IgD-negative memory B cell (primary cell): ENCODE measurements around the gene IZUMO4. TPM values are rescaled to one million over a fixed set of nuclear protein-coding genes. Genes with fewer than 3 reads are reported as not detected.
"Not testable (repeated sequence)": the region's sequence is repeated elsewhere in the genome, so short reads cannot be mapped to it uniquely, and the experiment has no call there.

ENCODE experiments used
- H3K27ac Mint-ChIP-seq, 3 donors: one replicate each; pipeline ENCODE4 v1.8.0; 2020 to 2022; ENCODE audit warnings: mild to moderate bottlenecking in 3 of 3, mixed read lengths in 3 of 3, moderate library complexity in 1 of 3
- H3K27me3 Mint-ChIP-seq: one replicate; pipeline ENCODE4 v1.8.0; 2021; ENCODE audit warnings: mixed read lengths
- H3K36me3 Mint-ChIP-seq: one replicate; pipeline ENCODE4 v1.8.0; 2020; ENCODE audit warnings: mild to moderate bottlenecking, mixed read lengths
- H3K4me1 Mint-ChIP-seq, 3 donors: one replicate each; pipeline ENCODE4 v1.8.0; 2020 to 2022; ENCODE audit warnings: mixed read lengths in 3 of 3, mild to moderate bottlenecking in 1 of 3
- H3K4me3 Mint-ChIP-seq, 4 donors: one replicate each; pipeline ENCODE4 v1.8.0; 2020 to 2022; ENCODE audit warnings: mild to moderate bottlenecking in 4 of 4, mixed read lengths in 4 of 4, moderate library complexity in 3 of 4
- H3K9me3 Mint-ChIP-seq, 3 donors: one replicate each; pipeline ENCODE4 v1.8.0; 2020 to 2021; ENCODE audit warnings: mixed read lengths in 3 of 3, mild to moderate bottlenecking in 1 of 3
- polyA plus RNA-seq: library from polyadenylated mRNA; unstranded; fragments of 300-500 nt; fragmentation: Illumina TruSeq; gene quantifications from one replicate; pipeline ENCODE4 v1.2.3, GENCODE V29; 2021

IZUMO4 gene
- polyA plus RNA-seq, 1 donor from 2014 or later, result 0.83 TPM

GRCh38 chr19:2129892-2130770 lies 33.4 kb downstream of the IZUMO4 start:
- Mint-ChIP-seq H3K9me3 (no peaks in the 10 kb centered on the region), H3K27me3 (no peaks in the 10 kb centered on the region), H3K27ac (no peak overlapping the region), H3K4me3 (no peak overlapping the region), H3K4me1 (no peaks in the 10 kb centered on the region), H3K36me3 (no peaks in the 10 kb centered on the region)

DNA sequence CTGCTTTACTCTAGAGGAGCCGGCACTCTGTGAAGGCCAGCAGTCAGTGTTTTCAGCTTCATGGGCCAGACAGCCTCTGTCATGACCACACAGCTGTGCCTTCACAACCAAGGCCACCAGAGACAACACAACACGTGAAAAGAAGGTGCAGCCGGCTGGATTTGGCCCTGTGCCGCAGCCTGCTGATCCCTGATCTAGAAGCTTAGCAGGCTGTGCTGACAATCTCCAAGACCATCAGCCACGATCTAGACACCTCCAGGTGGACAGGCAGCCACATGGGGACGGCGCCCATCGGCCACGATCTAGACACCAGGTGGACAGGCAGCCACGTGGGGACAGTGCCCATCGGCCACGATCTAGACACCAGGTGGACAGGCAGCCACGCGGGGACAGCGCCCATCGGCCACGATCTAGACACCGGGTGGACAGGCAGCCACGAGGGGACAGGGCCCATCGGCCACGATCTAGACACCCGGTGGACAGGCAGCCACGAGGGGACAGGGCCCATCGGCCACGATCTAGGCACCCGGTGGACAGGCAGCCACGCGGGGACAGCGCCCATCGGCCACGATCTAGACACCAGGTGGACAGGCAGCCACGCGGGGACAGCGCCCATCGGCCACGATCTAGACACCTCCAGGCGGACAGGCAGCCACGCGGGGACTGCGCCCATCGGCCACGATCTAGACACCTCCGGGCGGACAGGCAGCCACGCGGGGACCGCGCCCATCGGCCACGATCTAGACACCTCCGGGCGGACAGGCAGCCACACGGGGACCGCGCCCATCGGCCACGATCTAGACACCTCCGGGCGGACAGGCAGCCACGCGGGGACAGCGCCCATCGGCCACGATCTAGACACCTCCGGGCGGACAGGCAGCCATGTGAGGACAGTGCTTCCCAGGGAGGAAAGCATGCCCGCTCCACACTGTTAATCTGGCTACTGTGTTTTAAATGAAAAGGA lies 34.6 kb downstream of the IZUMO4 start:
- H3K4me3 Mint-ChIP-seq, H3K27me3 Mint-ChIP-seq, H3K4me1 Mint-ChIP-seq, H3K36me3 Mint-ChIP-seq, H3K9me3 Mint-ChIP-seq: not testable (repeated sequence)
- peak overlapping the region in 1 of 3 donors; percentile 27 for H3K27ac Mint-ChIP-seq

DNA sequence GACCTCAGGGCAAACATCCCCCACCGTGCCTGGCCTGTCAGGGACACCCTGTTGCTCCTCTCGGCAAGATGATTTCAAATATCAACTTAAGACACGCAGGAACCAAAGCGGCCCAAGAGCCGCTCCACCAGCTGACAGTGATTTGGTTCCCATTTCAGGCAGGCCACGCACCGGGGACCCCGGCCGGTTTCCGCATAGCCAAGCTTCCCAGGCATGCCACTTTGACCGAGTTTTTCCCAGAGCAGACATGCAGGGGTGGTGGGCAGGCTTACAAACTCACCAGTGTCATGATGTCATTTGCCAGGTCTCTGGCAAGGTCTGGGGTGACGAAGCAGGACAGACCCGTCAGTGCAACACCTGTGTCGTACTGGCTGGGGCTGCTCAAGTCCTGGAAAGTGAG lies 35.5 kb downstream of the IZUMO4 start:
- no peaks in the 10 kb centered on the region for H3K36me3 Mint-ChIP-seq
- no peaks in the 10 kb centered on the region for H3K27me3 Mint-ChIP-seq
- H3K4me3 Mint-ChIP-seq, result no peak overlapping the region
- H3K9me3 Mint-ChIP-seq, result no peaks in the 10 kb centered on the region
- peak overlapping the region in 1 of 3 donors; percentile 39 for H3K27ac Mint-ChIP-seq
- H3K4me1 Mint-ChIP-seq, result no peaks in the 10 kb centered on the region

- peak overlapping the region in 1 of 3 donors; percentile 61 for H3K27ac Mint-ChIP-seq
- no peak overlapping the region for H3K4me3 Mint-ChIP-seq
- no peaks in the 10 kb centered on the region for H3K36me3 Mint-ChIP-seq
- no peaks in the 10 kb centered on the region for H3K27me3 Mint-ChIP-seq
- no peaks in the 10 kb centered on the region for H3K9me3 Mint-ChIP-seq
- no peaks in the 10 kb centered on the region for H3K4me1 Mint-ChIP-seq
Measured at GRCh38 chr19:2132731-2133490, 36.2 kb downstream of the IZUMO4 start.

DNA sequence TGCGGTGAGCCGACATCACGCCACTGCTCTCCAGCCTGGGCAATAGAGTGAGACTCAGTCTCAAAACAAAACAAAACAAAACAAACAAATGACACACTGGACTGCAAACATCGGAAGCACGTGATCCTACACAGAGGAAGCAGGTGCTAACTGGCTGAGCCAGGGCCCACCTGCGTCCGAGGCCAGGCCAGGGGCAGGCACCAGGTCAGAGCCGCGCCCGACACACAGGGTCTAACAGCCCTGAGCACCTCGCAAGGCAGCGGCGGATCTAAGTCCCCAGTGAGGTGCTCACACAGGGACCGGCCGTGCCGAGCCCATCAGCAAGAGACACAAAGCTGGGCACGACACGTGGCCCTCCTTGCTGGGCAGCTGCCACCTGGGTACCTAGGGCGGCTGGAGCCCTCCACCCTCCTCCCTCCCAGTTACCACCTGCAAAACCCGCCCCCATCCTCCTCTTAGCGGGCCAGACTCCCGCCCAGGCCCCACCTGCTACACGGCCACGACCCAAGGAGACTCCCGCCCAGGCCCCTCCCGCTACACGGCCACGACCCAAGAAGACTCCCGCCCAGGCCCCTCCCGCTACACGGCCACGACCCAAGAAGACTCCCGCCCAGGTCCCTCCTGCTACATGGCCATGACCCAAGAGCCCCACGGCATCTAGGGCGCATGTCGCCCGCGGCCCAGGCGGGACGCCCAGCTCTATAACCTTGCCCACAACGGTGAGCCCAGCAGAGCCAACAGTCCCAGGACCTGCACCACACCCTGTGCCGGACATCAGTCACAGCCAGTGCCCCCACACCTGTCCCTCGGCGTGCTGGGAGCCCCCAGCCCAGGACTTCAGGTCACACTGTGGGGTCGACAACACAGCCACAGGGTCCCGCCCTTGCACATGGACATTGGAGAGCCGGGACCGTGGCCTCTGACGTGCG lies 39.0 kb downstream of the IZUMO4 start:
- Mint-ChIP-seq H3K27me3 (no peaks in the 10 kb centered on the region), H3K9me3 (no peaks in the 10 kb centered on the region), H3K4me3 (no peak overlapping the region), H3K36me3 (no peaks in the 10 kb centered on the region), H3K4me1 (peaks cover 0 to 4% (median 0%) of the 10 kb centered on the region in 3 donors), H3K27ac (peak overlapping the region in 1 of 3 donors; percentile 67)

DNA sequence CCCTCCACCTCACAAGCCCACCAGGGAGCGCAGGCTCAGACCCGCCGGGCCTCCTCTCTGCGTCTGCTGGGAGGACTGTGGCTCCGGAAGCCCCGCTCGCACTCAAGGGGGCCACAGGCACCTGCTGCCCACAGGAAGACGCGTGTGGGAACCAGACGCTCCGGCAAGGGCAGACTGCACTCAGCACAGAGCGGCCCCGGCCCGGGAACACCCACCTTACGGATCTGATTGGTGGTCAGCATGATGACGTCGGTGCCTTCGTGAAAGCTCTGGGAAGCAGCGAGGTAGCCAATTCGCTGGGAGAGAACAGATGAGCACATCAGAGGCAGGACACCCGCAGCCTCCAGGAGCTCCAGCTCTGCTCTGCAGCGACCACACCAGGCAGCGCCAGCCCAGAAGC lies 40.1 kb downstream of the IZUMO4 start:
- H3K4me1 Mint-ChIP-seq, result peaks cover 0 to 6% (median 4%) of the 10 kb centered on the region in 3 donors
- H3K9me3 Mint-ChIP-seq, result no peaks in the 10 kb centered on the region
- no peaks in the 10 kb centered on the region for H3K27me3 Mint-ChIP-seq
- no peak overlapping the region for H3K4me3 Mint-ChIP-seq
- no peaks in the 10 kb centered on the region for H3K36me3 Mint-ChIP-seq
- no peak overlapping the region for H3K27ac Mint-ChIP-seq

- no peak overlapping the region for H3K27ac Mint-ChIP-seq
- H3K9me3 Mint-ChIP-seq, result no peaks in the 10 kb centered on the region
- no peaks in the 10 kb centered on the region for H3K36me3 Mint-ChIP-seq
- H3K4me3 Mint-ChIP-seq, result no peak overlapping the region
- H3K4me1 Mint-ChIP-seq, result peaks cover 0 to 6% (median 4%) of the 10 kb centered on the region in 3 donors
- H3K27me3 Mint-ChIP-seq, result no peaks in the 10 kb centered on the region
Measured at GRCh38 chr19:2138061-2138728, 41.5 kb downstream of the IZUMO4 start.

DNA sequence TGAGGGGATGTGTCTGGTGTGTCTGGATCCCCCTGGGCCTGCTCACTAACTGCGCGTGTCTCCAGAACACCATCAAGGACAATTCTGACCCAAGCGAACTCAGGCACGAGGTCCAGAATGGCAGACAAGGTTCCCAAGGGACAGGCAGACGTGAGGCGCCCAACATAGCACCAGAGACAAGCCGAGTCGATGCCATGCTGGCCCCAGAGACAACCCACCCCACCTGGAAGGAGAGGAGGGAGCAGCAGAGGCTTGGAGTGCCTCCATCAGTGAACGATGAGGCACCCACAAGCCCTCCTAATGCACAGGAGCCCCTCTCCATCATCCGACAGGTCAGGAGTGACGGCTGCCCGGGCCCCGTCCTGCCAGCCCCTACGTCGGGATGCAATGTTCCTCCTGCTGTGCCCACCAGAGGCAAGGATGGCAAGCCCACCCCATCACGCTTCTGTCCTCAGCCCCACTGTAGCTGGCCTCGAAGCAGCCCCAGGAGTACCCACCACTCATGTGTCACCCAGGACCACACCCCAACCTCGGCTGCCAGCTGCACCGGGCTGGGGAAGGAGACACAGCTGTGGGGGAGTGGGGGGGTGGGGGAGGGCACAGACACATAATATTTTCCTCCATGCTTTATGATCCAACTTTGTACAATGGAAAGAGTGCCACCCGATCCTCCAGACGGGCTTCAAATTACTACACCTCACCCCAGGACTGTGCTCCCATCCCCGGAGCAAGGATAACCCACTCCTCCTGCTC lies 42.8 kb downstream of the IZUMO4 start:
- H3K9me3 Mint-ChIP-seq, result no peaks in the 10 kb centered on the region
- no peak overlapping the region for H3K27ac Mint-ChIP-seq
- no peaks in the 10 kb centered on the region for H3K36me3 Mint-ChIP-seq
- peaks cover 2 to 9% (median 4%) of the 10 kb centered on the region in 3 donors for H3K4me1 Mint-ChIP-seq
- no peak overlapping the region for H3K4me3 Mint-ChIP-seq
- no peaks in the 10 kb centered on the region for H3K27me3 Mint-ChIP-seq

DNA sequence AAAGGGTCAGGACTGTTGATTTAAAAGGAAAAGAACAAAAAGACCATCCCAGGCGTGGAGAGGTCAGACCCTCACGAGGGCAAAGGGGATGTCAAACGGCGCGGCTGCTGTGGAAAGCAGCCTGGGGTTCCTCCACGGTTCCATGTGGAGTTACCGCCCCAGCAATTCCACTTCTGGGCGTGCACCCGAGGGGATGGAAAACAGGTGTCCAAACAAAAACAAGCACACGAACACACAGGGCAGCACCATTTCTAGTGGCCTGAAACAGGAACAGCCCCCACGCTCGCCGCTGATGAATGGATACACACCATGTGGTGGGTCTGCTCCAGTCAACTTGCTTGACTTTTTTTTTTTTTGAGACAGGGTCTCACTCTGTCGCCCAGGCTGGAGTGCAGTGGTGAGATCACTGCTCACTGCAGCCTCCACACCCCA lies 43.4 kb downstream of the IZUMO4 start:
- Mint-ChIP-seq H3K27ac (no peak overlapping the region), H3K9me3 (no peaks in the 10 kb centered on the region)

DNA sequence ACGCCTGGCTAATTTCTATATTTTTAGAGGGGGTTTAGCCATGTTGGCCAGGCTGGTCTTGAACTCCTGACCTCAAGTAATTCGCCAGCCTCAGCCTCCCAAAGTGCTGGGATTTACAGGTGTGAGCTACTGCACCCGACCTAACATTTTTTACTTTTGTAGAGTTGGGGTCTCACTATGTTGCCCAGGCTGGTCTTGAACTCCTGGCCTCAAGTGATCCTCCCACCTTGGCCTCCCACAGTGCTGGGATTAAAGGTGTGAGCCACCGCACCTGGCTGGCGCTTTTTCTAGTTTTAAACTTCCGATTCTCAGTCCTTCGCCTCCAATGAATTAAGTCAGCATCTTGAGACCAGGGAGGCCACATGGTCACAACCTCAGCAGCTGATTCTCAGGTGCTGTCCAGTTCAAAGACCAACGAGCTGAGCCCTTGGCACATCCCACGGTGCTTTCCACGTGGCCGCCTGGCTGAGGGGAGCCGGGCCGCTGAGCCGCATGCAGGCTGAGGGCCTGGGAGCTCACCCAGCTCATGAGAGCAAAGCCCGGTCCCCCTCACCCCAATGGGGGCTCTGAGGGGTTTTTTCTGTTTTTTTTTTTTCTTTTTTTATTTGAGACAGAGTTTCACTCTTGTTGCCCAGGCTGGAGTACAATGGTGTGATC lies 45.6 kb downstream of the IZUMO4 start:
- Mint-ChIP-seq H3K4me3 (no peak overlapping the region), H3K9me3 (no peaks in the 10 kb centered on the region), H3K4me1 (peaks cover 4 to 15% (median 5%) of the 10 kb centered on the region in 3 donors), H3K27ac (no peak overlapping the region), H3K36me3 (no peaks in the 10 kb centered on the region), H3K27me3 (no peaks in the 10 kb centered on the region)

More for the DNA sequence above, 43.4 kb downstream of the IZUMO4 start:
- peaks cover 4 to 11% (median 5%) of the 10 kb centered on the region in 3 donors for H3K4me1 Mint-ChIP-seq
- no peak overlapping the region for H3K4me3 Mint-ChIP-seq
- H3K27me3 Mint-ChIP-seq, result no peaks in the 10 kb centered on the region
- H3K36me3 Mint-ChIP-seq, result no peaks in the 10 kb centered on the region

DNA sequence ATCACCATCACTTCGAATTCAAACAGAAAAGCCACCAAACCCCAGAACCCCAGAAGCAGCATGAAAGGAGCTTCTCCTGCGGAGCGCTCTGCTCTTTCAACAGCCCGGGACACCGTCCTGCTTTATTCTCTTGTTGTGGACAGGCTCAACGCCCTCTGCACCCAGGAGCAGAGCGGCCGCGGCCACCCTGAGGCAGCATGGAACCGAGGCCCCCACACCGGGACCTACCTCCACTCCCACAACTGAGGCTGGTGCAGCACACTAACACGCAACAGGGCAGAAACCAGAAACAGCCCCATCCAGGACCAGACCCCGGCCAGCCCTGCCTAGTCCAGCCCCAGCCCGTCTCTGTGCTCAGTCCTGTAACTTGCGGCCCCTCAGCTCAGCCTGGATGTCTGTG lies 47.5 kb downstream of the IZUMO4 start:
- Mint-ChIP-seq H3K27ac (peak overlapping the region in 1 of 3 donors; percentile 27), H3K36me3 (no peaks in the 10 kb centered on the region), H3K9me3 (no peaks in the 10 kb centered on the region), H3K4me3 (no peak overlapping the region), H3K4me1 (peaks cover 8 to 24% (median 13%) of the 10 kb centered on the region in 3 donors), H3K27me3 (no peaks in the 10 kb centered on the region)

GRCh38 chr19:2145831-2146241 lies 49.1 kb downstream of the IZUMO4 start:
- H3K4me1 Mint-ChIP-seq, result peaks cover 13 to 33% (median 18%) of the 10 kb centered on the region in 3 donors
- peak overlapping the region in 1 of 3 donors; percentile 9 for H3K27ac Mint-ChIP-seq
- H3K4me3 Mint-ChIP-seq, result peak overlapping the region in 1 of 4 donors; percentile 69
- H3K27me3 Mint-ChIP-seq, result no peaks in the 10 kb centered on the region
- no peaks in the 10 kb centered on the region for H3K9me3 Mint-ChIP-seq
- no peaks in the 10 kb centered on the region for H3K36me3 Mint-ChIP-seq
